Activated naive CD8-positive, alpha-beta T cell (primary cell): ENCODE data around the gene GAS6.

ENCODE experiments used
- H3K27ac Mint-ChIP-seq: one replicate; pipeline ENCODE4 v1.8.0; 2021; ENCODE audit warnings: mixed read lengths
- H3K27me3 Mint-ChIP-seq: one replicate; pipeline ENCODE4 v1.8.0; 2021; ENCODE audit warnings: mixed read lengths
- H3K36me3 Mint-ChIP-seq: one replicate; pipeline ENCODE4 v1.8.0; 2021; ENCODE audit warnings: mixed read lengths
- H3K4me1 Mint-ChIP-seq: one replicate; pipeline ENCODE4 v1.8.0; 2021; ENCODE audit warnings: low read depth, mixed read lengths
- H3K4me3 Mint-ChIP-seq: one replicate; pipeline ENCODE4 v1.8.0; 2021; ENCODE audit warnings: mild to moderate bottlenecking, mixed read lengths
- H3K9me3 Mint-ChIP-seq: one replicate; pipeline ENCODE4 v1.8.0; 2021; ENCODE audit warnings: low read depth, mixed read lengths

The GAS6 gene

DNA sequence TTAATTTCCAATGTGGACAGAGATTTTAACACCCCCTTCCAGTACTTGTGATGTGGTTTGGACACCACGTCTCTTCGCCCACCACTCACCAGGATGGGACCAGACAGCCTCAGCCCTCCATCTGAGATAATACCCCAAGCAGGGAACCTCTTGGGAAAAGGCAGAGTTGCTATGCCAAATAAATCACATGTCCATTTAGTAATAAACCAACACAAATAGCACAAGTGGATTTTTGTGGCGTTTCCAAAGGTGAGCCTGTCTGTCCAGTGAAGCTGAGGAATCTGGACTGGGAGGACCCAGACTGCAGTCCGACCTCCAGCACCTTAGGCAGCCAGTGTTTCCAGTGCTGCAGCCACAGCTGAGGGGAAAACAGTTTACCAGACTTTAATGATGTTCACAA, 34.1 kb upstream of the GAS6 start:
- no peaks in the 10 kb centered on the region for H3K36me3 Mint-ChIP-seq
- no peaks in the 10 kb centered on the region for H3K4me1 Mint-ChIP-seq
- H3K27ac Mint-ChIP-seq, result no peak overlapping the region
- peaks cover 3% of the 10 kb centered on the region for H3K9me3 Mint-ChIP-seq
- no peak overlapping the region for H3K4me3 Mint-ChIP-seq
- peaks cover 9% of the 10 kb centered on the region for H3K27me3 Mint-ChIP-seq

GRCh38 chr13:113897161-113897560, 33.3 kb upstream of the GAS6 start:
- Mint-ChIP-seq H3K27ac (no peak overlapping the region), H3K36me3 (no peaks in the 10 kb centered on the region), H3K4me3 (no peak overlapping the region), H3K27me3 (peaks cover 9% of the 10 kb centered on the region), H3K9me3 (peaks cover 7% of the 10 kb centered on the region), H3K4me1 (no peaks in the 10 kb centered on the region)

- no peak overlapping the region for H3K4me3 Mint-ChIP-seq
- no peaks in the 10 kb centered on the region for H3K4me1 Mint-ChIP-seq
- no peaks in the 10 kb centered on the region for H3K36me3 Mint-ChIP-seq
- peaks cover 9% of the 10 kb centered on the region for H3K27me3 Mint-ChIP-seq
- H3K9me3 Mint-ChIP-seq, result peaks cover 7% of the 10 kb centered on the region
- no peak overlapping the region for H3K27ac Mint-ChIP-seq
Measured at GRCh38 chr13:113895436-113895835, 31.6 kb upstream of the GAS6 start.

GRCh38 chr13:113890774-113891480, 27.1 kb upstream of the GAS6 start:
- H3K36me3 Mint-ChIP-seq, result no peaks in the 10 kb centered on the region
- no peaks in the 10 kb centered on the region for H3K4me1 Mint-ChIP-seq
- no peak overlapping the region for H3K4me3 Mint-ChIP-seq
- H3K9me3 Mint-ChIP-seq, result peaks cover 7% of the 10 kb centered on the region
- no peak overlapping the region for H3K27ac Mint-ChIP-seq
- H3K27me3 Mint-ChIP-seq, result peaks cover 1% of the 10 kb centered on the region

DNA sequence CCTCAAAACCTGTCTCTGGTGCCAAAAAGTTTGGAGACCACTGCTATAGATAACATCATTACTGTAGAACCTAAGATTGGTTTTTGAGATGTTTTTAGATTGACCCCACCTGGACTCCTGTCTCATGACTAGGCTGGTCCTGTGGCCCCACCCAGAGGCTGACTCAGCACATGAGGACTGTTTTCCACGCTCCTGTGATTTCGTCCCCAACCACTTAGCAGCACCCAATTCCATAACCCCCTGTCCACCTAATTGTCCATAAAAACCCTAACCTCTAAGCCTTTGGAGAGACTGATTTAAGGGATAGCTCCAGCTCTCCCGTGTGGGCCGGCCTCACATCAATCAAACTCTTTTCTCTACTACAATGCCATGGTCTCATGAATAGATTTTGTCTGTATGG, 25.6 kb upstream of the GAS6 start:
- no peak overlapping the region for H3K4me3 Mint-ChIP-seq
- H3K9me3 Mint-ChIP-seq, result peaks cover 7% of the 10 kb centered on the region
- no peaks in the 10 kb centered on the region for H3K27me3 Mint-ChIP-seq
- H3K36me3 Mint-ChIP-seq, result no peaks in the 10 kb centered on the region
- no peak overlapping the region for H3K27ac Mint-ChIP-seq
- H3K4me1 Mint-ChIP-seq, result peaks cover 2% of the 10 kb centered on the region

DNA sequence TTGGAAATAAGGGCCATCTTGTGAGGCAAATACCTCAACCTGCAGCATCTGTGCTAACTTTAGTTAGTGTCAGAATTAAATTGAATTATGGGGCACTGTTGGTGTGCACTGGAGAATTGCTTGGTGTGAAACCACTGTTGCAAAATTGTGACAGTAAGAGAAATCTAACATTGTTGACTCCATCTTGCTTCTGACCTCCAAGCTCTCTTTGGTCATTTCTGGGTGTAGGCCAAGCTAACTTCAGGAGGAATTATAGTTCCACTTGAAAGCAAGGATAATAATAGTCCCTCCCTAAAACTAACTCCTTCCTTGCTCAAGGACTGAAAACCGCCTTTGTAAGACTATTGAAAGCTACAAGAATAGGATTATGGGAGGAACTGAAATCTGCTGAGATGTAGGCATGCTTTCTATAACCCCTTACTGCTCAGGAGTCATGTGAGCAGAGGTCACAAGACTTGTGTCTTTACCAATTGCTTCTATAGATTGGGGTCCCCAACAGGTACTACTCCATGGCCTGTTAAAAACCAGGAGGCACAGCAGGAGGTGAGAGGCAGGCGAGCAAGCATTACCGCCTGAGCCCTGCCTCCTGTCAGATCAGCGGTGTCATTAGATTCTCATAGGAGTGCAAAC, 24.9 kb upstream of the GAS6 start:
- Mint-ChIP-seq H3K4me3 (no peak overlapping the region), H3K36me3 (no peaks in the 10 kb centered on the region), H3K27ac (no peak overlapping the region), H3K9me3 (peaks cover 7% of the 10 kb centered on the region), H3K4me1 (peaks cover 2% of the 10 kb centered on the region), H3K27me3 (no peaks in the 10 kb centered on the region)

- Mint-ChIP-seq H3K27me3 (no peaks in the 10 kb centered on the region), H3K4me1 (peaks cover 4% of the 10 kb centered on the region), H3K4me3 (no peak overlapping the region), H3K27ac (no peak overlapping the region), H3K36me3 (no peaks in the 10 kb centered on the region), H3K9me3 (peaks cover 2% of the 10 kb centered on the region)
Measured at GRCh38 chr13:113887700-113888201, 23.9 kb upstream of the GAS6 start.

GRCh38 chr13:113886561-113887112, 22.8 kb upstream of the GAS6 start:
- H3K27me3 Mint-ChIP-seq, result no peaks in the 10 kb centered on the region
- no peaks in the 10 kb centered on the region for H3K36me3 Mint-ChIP-seq
- H3K4me3 Mint-ChIP-seq, result no peak overlapping the region
- H3K27ac Mint-ChIP-seq, result no peak overlapping the region
- H3K9me3 Mint-ChIP-seq, result no peaks in the 10 kb centered on the region
- peaks cover 16% of the 10 kb centered on the region for H3K4me1 Mint-ChIP-seq

GRCh38 chr13:113884821-113885220, 20.9 kb upstream of the GAS6 start:
- Mint-ChIP-seq H3K4me1 (peaks cover 26% of the 10 kb centered on the region), H3K27me3 (peaks cover 1% of the 10 kb centered on the region), H3K4me3 (no peak overlapping the region), H3K36me3 (peaks cover 3% of the 10 kb centered on the region), H3K27ac (no peak overlapping the region), H3K9me3 (no peaks in the 10 kb centered on the region)

- Mint-ChIP-seq H3K27me3 (peaks cover 2% of the 10 kb centered on the region), H3K4me1 (peaks cover 27% of the 10 kb centered on the region), H3K27ac (no peak overlapping the region), H3K36me3 (peaks cover 3% of the 10 kb centered on the region), H3K4me3 (no peak overlapping the region), H3K9me3 (no peaks in the 10 kb centered on the region)
Measured at GRCh38 chr13:113883921-113884804, 20.3 kb upstream of the GAS6 start.

- no peaks in the 10 kb centered on the region for H3K9me3 Mint-ChIP-seq
- peaks cover 2% of the 10 kb centered on the region for H3K27me3 Mint-ChIP-seq
- peaks cover 3% of the 10 kb centered on the region for H3K36me3 Mint-ChIP-seq
- peaks cover 27% of the 10 kb centered on the region for H3K4me1 Mint-ChIP-seq
- H3K4me3 Mint-ChIP-seq, result no peak overlapping the region
- no peak overlapping the region for H3K27ac Mint-ChIP-seq
Measured at GRCh38 chr13:113883314-113883811, 19.5 kb upstream of the GAS6 start.

DNA sequence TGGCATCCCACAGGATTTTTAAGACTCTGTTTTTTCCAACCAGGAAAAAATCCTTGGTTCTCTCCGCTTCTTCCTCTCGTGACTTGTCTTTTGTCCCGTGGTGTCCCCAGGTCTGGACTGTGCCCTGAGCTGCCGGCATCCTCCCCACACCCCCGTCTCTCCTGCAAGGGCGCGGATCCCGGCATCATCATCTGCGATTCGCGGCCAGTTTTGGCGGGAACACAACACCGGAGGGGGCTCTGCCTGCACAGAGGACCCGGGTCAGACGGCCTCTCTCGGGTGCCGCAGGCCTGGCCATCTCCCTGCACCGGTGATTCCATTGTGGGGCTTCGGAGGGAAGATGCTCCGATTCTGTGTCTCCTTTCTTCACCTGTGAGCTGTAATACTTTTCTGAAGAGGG, 18.8 kb upstream of the GAS6 start:
- no peak overlapping the region for H3K27ac Mint-ChIP-seq
- H3K27me3 Mint-ChIP-seq, result peaks cover 2% of the 10 kb centered on the region
- peaks cover 3% of the 10 kb centered on the region for H3K36me3 Mint-ChIP-seq
- H3K4me1 Mint-ChIP-seq, result peaks cover 27% of the 10 kb centered on the region
- H3K9me3 Mint-ChIP-seq, result no peaks in the 10 kb centered on the region
- no peak overlapping the region for H3K4me3 Mint-ChIP-seq

GRCh38 chr13:113882267-113882630, 18.4 kb upstream of the GAS6 start:
- Mint-ChIP-seq H3K4me3 (no peak overlapping the region), H3K27ac (no peak overlapping the region), H3K4me1 (peaks cover 27% of the 10 kb centered on the region), H3K27me3 (peaks cover 2% of the 10 kb centered on the region), H3K9me3 (no peaks in the 10 kb centered on the region), H3K36me3 (peaks cover 3% of the 10 kb centered on the region)

GRCh38 chr13:113881614-113882266, 17.9 kb upstream of the GAS6 start:
- Mint-ChIP-seq H3K36me3 (peaks cover 3% of the 10 kb centered on the region), H3K9me3 (no peaks in the 10 kb centered on the region), H3K4me1 (peaks cover 27% of the 10 kb centered on the region), H3K4me3 (no peak overlapping the region), H3K27me3 (peaks cover 2% of the 10 kb centered on the region), H3K27ac (no peak overlapping the region)
